HG03521 (cell line): ENCODE results near the gene UHRF1.
A peak's percentile ranks its signal among the peaks of the same experiment; 100 is the strongest.
"Not testable (repeated sequence)": the region's sequence is repeated elsewhere in the genome, so short reads cannot be mapped to it uniquely, and the experiment has no call there.

Experiments used
- ATAC-seq: cut with Tn5 transposase; IDR thresholded peaks from one replicate; pipeline ENCODE4 v1.9.1; 2021; ENCODE audit warnings: mild to moderate bottlenecking, moderate library complexity; ENCODE audit not compliant: unreplicated experiment

UHRF1 gene

DNA sequence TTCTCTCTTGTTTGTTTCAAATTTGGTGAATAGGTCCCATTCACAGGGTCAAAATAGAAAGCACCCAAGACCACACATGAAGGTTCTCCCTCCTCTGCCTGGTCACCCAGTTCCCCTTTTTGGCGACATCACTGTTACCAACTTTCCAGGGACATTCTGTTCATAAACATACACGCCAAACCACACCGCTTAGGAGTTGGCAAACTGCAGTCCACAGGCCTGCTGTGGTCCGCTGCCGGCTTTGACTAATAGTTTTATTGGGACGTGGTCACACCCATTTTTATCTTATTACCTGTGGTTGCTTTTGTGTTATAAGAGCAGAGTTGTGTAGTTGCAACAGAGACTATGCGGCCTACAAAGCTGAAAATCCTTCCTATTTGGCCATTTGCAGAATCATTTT lies 24.2 kb downstream of the UHRF1 start:
- ATAC-seq: no peak

DNA sequence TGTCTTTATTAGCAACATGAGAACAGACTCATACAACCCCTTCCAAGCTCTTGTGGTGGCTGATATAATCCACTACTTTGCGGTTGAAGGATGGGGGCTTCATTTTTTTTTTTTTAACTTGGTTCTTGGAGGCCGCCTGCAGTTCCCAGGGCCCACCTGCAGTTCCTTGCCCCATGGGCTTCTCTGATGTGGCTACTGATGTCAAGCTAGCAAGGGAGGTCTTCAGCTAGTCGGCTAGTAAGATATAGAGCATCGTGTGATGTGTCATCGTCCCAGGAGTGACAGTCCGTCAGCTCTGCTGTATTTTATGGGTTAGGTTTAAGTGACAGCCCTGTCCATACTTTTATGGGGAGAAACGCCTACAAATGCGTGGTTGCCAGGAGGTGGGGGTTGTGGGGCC lies 26.1 kb downstream of the UHRF1 start:
- ATAC-seq: no peak

DNA sequence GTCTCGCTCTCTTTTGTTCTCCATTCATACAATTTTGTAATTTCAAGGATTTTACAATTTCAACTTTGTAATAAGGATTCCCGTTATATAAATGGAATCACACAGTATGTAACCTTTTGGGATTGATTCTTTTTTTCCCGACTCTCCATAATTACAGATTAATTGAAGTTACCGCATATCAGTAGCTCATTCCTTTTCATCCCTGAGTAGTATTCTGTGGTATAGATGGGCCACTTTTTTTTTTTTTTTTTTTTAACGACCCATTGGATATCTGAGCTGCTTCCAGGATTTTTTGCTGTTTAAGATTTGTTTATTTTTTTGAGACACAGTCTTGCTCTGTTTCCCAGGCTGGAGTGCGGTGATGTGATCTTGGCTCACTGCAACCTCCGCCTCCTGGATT lies 27.8 kb downstream of the UHRF1 start:
- no peak for ATAC-seq

DNA sequence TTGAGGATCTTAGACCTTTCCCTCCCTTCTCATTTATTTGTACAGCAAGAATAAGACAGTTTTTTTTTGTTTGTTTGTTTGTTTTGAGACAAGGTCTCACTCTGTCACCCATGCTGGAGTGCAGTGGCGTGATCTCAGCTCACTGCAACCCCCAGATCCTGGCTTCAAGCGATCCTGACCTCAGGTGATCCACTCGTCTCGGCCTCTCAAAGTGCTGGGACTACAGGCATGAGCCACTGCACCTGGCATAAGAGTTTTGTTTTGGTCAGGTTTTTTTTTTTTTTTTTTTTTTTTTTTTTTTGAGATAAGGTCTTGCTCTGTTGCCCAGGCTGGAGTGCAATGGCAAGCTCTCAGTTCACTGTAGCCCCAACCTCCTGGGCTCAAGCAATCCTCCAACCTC lies 29.2 kb downstream of the UHRF1 start:
- not testable (repeated sequence) for ATAC-seq

DNA sequence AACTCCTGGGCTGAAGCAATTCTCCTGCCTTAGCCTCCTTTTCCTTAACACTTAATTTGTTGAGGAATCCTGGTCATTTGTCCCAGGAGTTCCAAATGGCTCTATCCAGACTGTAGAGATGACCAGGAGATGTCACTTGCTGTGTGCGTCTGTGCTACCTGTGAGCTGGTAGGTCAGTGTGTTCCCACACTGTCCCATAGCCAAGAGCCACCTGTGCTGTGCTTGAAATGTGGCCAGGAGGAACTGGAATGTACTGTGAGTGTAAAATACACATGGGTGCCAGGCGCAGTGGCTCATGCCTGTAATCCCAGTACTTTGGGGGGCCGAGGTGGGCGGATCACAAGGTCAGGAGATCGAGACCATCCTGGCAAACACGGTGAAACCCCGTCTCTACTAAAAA lies 30.2 kb downstream of the UHRF1 start:
- ATAC-seq: no peak

DNA sequence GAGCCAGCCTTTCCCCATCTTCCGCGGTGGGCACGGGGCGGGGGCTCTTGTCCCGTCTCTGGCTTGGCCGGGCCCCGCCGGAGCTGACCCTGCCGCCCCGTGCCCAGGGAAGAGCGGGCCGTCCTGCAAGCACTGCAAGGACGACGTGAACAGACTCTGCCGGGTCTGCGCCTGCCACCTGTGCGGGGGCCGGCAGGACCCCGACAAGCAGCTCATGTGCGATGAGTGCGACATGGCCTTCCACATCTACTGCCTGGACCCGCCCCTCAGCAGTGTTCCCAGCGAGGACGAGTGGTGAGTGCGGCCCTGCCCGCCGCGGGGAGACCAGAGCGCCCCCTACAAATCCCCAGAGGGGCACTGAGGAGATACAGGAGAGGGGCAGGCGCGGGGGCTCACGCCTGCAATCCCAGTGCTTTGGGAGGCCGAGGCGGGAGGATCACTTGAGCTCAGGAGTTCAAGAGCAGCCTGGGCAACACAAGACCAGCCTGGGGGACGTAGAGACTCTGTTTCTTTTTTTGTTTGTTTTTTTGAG lies 32.4 kb downstream of the UHRF1 start:
- not testable (repeated sequence) for ATAC-seq

DNA sequence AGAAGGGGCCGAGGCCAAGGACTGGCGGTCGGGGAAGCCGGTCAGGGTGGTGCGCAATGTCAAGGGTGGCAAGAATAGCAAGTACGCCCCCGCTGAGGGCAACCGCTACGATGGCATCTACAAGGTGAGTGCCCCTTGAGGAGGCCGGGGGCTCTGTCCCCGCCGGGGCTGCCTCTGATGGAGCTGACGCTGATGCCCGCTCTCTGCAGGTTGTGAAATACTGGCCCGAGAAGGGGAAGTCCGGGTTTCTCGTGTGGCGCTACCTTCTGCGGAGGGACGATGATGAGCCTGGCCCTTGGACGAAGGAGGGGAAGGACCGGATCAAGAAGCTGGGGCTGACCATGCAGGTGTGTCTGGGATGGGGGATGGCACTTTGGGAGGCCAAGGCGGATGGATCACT lies 41.3 kb downstream of the UHRF1 start:
- not testable (repeated sequence) for ATAC-seq

DNA sequence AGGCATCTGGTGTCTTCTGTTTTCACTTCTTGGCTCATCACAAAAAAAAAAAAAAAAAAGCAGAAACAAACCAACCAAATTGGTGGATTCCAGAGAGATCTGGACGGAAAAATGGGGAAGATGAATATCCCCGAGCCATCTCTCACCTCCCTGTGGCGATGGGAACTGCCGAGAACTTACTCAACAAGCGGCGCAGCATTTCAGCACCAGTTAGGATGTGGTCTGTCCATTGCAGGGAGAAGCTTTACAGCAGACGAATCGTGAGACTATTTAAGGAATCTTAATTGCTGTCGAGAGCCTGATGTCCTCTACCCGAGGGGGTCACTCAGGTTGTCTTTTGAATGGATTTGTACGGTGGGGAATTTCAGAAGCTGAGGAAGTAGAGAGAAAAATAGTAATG lies 42.4 kb downstream of the UHRF1 start:
- ATAC-seq: no peak

DNA sequence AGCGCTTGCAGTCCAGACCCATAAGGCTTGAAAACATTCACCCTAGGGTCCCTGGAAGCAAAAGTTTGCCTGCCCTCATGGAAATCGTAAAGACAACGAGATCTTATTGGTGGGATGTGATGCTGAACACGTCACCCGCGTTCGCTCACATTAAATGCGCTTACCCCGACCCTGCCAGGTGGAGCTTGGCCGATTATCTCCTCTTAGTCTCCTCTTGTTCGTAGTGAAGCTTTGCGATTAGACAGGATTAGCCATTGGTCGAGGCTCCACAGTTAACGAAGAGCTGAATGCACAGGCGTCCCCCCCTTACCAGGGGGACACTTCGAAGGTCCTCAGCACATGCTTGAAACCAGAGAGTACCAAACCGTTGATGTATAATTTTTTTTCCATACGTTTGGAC lies 43.6 kb downstream of the UHRF1 start:
- ATAC-seq: no peak

DNA sequence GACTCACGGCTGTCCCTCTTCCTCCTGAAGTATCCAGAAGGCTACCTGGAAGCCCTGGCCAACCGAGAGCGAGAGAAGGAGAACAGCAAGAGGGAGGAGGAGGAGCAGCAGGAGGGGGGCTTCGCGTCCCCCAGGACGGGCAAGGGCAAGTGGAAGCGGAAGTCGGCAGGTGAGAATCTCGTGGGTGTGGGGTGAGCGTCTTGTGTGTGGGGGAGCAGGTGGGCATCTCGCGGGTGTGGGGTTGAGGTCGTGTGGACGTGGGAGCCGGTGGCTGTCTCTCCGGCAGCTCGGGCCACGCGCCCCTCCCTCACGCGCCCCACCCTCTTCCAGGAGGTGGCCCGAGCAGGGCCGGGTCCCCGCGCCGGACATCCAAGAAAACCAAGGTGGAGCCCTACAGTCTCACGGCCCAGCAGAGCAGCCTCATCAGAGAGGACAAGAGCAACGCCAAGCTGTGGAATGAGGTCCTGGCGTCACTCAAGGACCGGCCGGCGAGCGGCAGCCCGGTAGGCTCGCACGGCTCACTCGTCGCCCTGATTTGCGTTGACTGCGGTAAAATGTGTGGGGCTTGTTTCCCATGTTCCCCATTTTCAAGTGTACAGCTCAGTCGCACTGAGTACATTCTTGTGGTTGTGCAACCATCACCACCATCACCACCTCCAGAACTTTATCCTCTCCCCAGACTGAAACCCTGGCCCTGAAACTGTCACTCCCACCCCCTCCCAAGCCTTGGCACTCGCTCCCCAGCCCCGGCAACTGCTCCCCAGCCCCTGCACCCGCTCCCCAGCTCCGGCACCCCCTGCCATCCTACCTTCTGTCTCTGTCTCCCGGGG lies 45.2 kb downstream of the UHRF1 start:
- ATAC-seq: not testable (repeated sequence)

DNA sequence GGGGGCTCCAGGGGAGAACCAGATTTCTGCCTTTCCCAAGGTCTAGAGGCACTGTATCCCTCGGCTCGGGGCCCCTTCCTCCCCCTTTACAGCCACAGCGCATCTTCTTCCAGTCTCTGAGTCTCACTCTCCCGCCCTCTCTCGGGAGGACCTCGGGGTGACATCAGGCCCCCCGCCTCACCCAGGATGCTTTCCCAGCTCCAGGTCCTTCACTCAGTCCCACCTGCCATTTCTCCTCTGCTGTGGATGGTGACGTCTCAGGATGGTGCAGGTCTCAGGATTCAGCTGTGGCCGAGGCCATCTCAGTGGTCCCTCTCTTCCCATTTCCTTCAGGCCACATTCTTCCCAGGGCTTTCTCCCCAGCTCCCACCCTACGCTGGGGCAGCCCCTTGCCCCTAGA lies 46.0 kb downstream of the UHRF1 start:
- no peak for ATAC-seq

DNA sequence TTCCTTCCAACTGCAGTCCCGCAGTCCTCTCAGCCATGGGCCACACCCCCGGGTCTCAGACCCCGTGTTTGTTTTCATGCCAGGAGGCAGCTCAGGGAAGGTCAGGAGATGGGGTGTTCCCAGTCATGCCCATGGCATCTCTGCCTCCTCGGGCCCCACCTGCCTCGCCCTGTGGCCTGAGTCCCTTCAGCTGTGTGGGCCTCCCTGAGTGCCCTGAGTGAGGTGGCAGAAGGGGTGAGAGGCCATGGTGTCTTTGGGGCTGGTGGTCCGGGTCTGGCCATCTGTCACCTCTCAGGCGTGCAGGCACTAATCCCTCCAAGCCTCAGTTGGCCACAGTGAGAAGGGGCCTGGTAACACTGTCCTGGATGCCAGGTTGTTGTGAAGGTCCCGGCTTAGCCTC lies 48.7 kb downstream of the UHRF1 start:
- no peak for ATAC-seq

DNA sequence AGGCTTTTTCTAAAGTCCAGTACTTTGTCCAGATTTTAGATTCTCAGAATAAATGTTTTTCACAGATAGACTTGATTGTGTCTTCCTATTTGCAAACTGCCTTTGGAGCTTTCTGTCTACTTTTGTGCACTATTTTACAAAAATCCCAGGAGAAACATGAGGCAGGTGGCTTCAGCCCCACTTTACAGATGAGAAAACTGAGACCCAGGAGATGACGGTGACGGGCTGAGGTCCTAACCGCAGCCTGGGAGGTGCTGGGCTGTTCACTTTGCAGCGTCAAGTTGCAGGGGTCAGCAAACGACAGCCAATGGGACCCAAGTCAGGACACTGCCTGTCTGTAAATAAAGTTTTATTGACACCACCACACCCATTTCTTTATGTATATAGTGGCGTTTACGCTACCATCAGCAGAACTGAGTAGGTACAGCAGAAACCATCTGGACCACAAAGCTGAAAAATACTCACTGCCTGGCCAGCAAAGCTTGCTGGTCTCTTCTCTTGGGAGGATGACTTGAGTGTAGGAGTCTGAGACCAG lies 52.9 kb downstream of the UHRF1 start:
- no peak for ATAC-seq

DNA sequence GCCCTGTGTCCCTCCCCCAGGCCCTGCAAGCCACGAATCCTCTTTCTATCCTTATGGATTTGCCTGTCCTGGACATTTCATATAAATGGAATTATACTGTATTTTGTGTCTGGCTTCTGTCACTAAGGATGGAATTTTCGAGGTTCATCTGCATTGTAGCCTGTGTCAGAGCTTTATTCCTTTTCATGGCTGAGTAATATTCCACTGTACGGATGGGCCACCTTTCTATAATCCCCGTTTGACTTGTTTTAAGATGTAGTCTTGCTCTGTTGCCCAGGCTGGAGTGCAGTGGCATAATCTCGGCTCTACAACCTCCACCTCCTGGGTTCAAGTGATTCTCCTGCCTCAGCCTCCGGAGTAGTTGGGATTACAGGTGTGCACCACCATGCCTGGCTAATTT lies 55.8 kb downstream of the UHRF1 start:
- no peak for ATAC-seq

DNA sequence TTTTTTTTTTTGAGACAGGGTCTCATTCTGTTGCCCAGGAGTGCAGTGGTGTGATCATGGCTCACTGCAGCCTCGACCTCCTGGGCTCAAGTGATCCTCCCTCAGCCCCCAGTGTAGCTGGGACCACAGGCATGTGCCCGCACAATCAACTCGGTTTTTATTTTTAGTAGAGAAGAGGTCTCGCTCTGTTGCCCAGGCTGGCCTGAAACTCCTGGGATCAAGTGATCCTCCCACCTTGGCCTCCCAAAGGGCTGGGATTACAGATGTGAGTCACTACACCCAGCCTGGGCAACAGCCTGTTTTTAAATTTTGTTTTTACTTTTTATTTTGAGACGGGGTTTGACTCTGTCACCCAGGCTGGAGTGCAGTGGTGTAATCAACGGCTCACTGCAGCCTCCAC lies 57.3 kb downstream of the UHRF1 start:
- no peak for ATAC-seq

DNA sequence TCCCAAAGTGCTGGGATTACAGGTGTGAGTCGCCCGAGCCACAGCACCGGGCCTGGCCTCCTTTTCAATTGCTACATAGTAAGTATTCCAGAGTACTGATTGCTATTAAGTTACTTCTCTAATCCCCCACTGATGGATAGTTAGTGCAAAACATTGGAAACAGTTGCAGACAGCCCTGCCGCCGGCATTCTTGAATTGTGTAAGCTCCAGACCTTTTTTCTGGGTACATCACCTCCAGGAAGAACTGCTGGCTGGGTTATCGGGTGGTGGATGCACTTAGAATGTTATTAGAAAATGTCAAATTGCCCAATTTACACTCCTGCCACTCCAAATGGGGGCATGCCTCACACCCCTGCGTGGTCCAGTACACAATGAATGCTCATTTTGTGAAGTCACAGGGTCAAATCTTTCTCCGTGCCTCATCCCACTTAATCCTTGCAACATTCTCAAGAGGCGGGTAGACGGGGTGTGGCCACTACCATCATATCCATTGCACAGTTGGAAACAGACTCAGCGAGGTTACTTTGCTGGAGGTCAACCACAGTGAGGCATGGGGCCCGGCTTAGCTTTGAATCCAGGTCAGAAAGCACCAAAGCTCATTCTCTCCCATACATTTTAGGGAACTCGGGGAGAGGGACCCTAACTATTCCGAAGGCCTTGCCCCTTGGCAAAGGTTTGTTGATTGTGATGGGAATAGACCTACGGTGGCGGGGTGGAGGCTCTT lies 58.6 kb downstream of the UHRF1 start:
- ATAC-seq: no peak

DNA sequence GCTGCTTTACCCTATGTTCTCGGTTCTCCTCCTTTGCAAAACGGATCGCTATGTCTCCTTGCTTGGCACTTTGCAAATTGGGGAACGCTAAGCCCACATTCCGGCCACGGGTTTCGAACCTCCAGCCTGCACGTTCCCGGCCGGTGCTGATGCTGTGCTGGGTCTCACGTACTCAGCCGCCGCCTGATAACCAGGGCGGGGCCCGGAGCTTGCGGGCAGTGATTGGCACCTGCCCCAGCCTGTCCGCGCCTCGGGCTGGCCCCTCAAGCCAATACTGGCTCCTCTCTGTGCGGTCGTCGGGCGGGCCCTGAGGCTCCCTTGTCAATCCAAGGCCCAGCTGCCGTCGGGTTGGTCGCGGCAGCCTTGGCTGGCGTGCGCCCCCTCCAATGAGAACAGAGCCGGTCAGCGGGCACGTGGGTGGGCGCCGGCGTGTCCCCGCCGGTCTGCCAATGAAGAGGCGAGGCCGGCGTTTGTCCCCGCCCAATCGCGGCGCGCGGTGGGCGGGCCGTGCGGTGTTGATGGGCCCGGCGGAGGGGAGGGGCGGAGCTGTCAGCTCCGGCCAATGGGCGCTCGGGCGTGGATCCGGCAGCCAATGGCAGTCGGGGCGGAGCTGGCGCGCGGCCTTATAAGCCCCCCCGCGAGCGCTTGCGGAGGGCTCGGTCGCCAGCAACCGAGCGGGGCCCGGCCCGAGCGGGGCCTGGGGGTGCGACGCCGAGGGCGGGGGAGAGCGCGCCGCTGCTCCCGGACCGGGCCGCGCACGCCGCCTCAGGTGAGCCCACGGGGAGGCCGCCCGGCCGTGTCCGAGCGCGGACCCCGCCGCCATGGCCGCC lies 59.4 kb downstream of the UHRF1 start, which contains the start of gene KDM4B:
Gene KDM4B, plus strand, starts transcription at position 652 of the 830 bp plus-strand sequence. CDS start 63,778 bp downstream, outside the sequence.
- peak; percentile 87 for ATAC-seq

DNA sequence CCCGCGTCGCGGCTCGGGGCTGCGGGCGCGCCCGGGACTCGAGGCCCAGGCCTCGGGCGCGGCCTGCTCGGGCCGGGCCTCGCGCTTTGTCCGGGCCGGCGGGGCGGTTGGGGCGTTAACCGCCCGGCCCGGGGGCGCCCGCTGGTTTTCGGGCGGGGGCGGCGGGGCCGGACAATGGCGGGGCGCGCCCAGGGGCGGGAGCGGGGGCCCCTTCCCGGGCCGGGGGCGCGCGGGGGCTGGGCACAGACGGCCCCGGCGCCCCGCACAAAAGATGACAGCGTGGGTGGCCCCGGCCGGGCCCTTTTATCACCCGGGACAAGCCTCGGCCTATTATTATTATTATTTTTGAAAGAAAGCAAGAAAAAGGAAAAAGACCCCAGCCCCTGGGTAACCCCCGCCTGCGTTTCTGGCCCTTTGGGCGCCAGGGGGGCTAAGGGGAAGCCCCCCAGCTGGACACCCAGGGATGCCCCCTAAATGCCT lies 60.0 kb downstream of the UHRF1 start:
- ATAC-seq: no peak

DNA sequence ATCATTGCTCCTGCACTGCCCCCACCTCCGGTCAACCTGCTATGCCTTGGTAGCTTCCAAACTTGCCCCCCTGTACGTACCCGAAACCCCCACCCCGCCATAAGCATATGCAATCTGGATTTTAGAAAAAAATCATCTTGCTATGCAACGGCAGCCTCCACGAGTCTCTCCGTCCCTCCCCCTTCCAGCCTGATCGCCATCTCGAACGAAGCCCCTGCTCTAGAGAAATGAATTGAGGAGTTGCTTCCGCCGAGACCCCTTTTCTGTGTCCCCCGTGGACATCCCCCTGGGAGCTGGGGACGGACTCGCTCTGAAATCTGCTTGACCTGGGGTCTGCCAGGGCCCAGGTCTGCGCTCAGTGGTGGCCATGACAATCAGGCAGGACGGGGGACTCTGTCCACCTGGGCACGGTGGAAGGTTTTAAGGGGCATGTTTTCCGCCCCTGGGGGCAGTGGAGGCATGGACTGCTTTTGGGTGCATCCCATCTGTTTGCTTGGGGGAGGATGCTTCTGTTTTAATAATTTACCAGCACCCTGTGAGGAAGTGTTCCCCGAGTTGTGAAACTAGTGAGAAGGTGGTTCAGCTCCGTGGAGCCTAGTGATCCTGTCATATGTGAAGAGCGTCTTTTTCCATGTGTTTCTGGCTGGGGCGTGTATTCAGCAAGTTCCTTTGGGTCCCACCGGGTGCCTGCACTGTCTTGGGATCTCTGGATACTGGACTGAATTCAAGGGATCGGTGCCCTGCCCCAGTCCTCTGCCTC lies 60.7 kb downstream of the UHRF1 start:
- ATAC-seq: no peak
